WTC11 (cell line): Measurements from ENCODE around the gene AOAH. TPM values are rescaled to one million over a fixed set of nuclear protein-coding genes. Genes with fewer than 3 reads are reported as not detected.
"Not testable (repeated sequence)": the region's sequence is repeated elsewhere in the genome, so short reads cannot be mapped to it uniquely, and the experiment has no call there.

Experiments used
- ATAC-seq: fragments of 200-7000 bp; cut with Tn5 transposase; 2 replicates; pipeline ENCODE4 v1.10.0; 2021; ENCODE audit warnings: mild to moderate bottlenecking, moderate library complexity
- CTCF ChIA-PET: fragments of 300-600 bp; sonication (Branson Sonifier 250); formaldehyde crosslinking; loops from one replicate; lab custom pipeline; 2021; ENCODE audit warnings: antibody characterized with exemption; lab: Charles Lee
- POLR2A ChIA-PET: fragments of 350-600 bp; sonication (Branson Sonifier 250); formaldehyde crosslinking; loops from one replicate; lab custom pipeline; 2021; ENCODE audit warnings: antibody characterized with exemption; lab: Charles Lee
- DNase-seq: peaks from one replicate; pipeline ENCODE4 v3.0.0; 2021; ENCODE audit warnings: low spot score
- H3K27ac Mint-ChIP-seq: 2 replicates; pipeline ENCODE4 v1.8.0; 2021; ENCODE audit warnings: mixed read lengths
- H3K27me3 Mint-ChIP-seq: 2 replicates; pipeline ENCODE4 v1.8.0; 2021; ENCODE audit warnings: low read depth, mild to moderate bottlenecking, moderate library complexity, mixed read lengths
- H3K36me3 Mint-ChIP-seq: 2 replicates; pipeline ENCODE4 v1.8.0; 2021; ENCODE audit warnings: mixed read lengths
- H3K4me1 Mint-ChIP-seq: 2 replicates; pipeline ENCODE4 v1.8.0; 2022; ENCODE audit warnings: mixed read lengths
- H3K4me3 Mint-ChIP-seq: 2 replicates; pipeline ENCODE4 v1.8.0; 2021; ENCODE audit warnings: mild to moderate bottlenecking, moderate library complexity, mixed read lengths
- H3K9me3 Mint-ChIP-seq: 2 replicates; pipeline ENCODE4 v1.8.0; 2021; ENCODE audit warnings: mixed read lengths
- ATF1 ChIP-seq: sonication (generic); formaldehyde crosslinking; IDR thresholded peaks from 2 replicates; pipeline ENCODE4 v1.8.1; 2023; ENCODE audit warnings: mild to moderate bottlenecking, moderate library complexity, missing genetic modification reagents
- CBFB ChIP-seq: sonication (generic); formaldehyde crosslinking; IDR thresholded peaks from 2 replicates; pipeline ENCODE4 v1.8.1; 2022; ENCODE audit warnings: mild to moderate bottlenecking, low read depth, missing genetic modification reagents
- ESRRA ChIP-seq: sonication (generic); formaldehyde crosslinking; IDR thresholded peaks from 2 replicates; pipeline ENCODE4 v1.8.1; 2022; ENCODE audit warnings: mild to moderate bottlenecking, missing genetic modification reagents, borderline replicate concordance
- NR1H2 ChIP-seq: sonication (generic); formaldehyde crosslinking; IDR thresholded peaks from 2 replicates; pipeline ENCODE4 v1.9.0; 2021; ENCODE audit warnings: mild to moderate bottlenecking, moderate library complexity, missing genetic modification reagents
- NR2C2 ChIP-seq: sonication (generic); formaldehyde crosslinking; IDR thresholded peaks from 2 replicates; pipeline ENCODE4 v1.8.0; 2022; ENCODE audit warnings: mild to moderate bottlenecking, missing genetic modification reagents
- OVOL2 ChIP-seq: fragments of 250-450 bp; sonication (Bioruptor Pico); IDR thresholded peaks from 2 replicates; pipeline ENCODE4 v1.9.0; 2021; ENCODE audit warnings: mild to moderate bottlenecking, borderline replicate concordance
- SMAD4 ChIP-seq: sonication (generic); formaldehyde crosslinking; IDR thresholded peaks from 2 replicates; pipeline ENCODE4 v1.8.0; 2022; ENCODE audit warnings: mild to moderate bottlenecking, missing genetic modification reagents
- SOX15 ChIP-seq: fragments of 250-450 bp; sonication (Bioruptor Pico); IDR thresholded peaks from 2 replicates; pipeline ENCODE4 v1.9.0; 2021; ENCODE audit warnings: mild to moderate bottlenecking
- SP1 ChIP-seq: sonication (generic); formaldehyde crosslinking; conservative IDR thresholded peaks from 2 replicates; pipeline ENCODE4 v1.8.1; 2022; ENCODE audit warnings: missing genetic modification reagents
- ZNF138 ChIP-seq: sonication (generic); formaldehyde crosslinking; conservative IDR thresholded peaks from 2 replicates; pipeline ENCODE4 v1.8.1; 2022; ENCODE audit warnings: mild to moderate bottlenecking, moderate library complexity, missing genetic modification reagents
- ZNF396 ChIP-seq: fragments of 250-450 bp; sonication (Bioruptor Pico); IDR thresholded peaks from 2 replicates; pipeline ENCODE4 v1.8.0; 2021; ENCODE audit warnings: mild to moderate bottlenecking, moderate library complexity, borderline replicate concordance
- total RNA-seq: library from RNA; stranded (reverse); gene quantifications from 3 replicates; pipeline ENCODE4 v1.2.3, GENCODE V29; 2021
- TF ChIP-seq, protein P1 (sequence below): fragments of 250-450 bp; sonication (Bioruptor Pico); IDR thresholded peaks from 2 replicates; pipeline ENCODE4 v1.9.0; 2021; ENCODE audit warnings: mild to moderate bottlenecking, borderline replicate concordance
- TF ChIP-seq, protein P2 (sequence below): sonication (generic); formaldehyde crosslinking; IDR thresholded peaks from 2 replicates; pipeline ENCODE4 v1.8.0; 2023; ENCODE audit warnings: missing genetic modification reagents, mild to moderate bottlenecking, borderline replicate concordance
- TF ChIP-seq, protein P3 (sequence below): sonication (generic); formaldehyde crosslinking; IDR thresholded peaks from 2 replicates; pipeline ENCODE4 v1.8.1; 2022; ENCODE audit warnings: low read depth, mild to moderate bottlenecking, moderate library complexity, missing genetic modification reagents, borderline replicate concordance
- TF ChIP-seq, protein P4 (sequence below): sonication (generic); formaldehyde crosslinking; IDR thresholded peaks from 2 replicates; pipeline ENCODE4 v1.8.1; 2023; ENCODE audit warnings: mild to moderate bottlenecking, moderate library complexity, missing genetic modification reagents
- TF ChIP-seq, protein P5 (sequence below): sonication (generic); formaldehyde crosslinking; IDR thresholded peaks from 2 replicates; pipeline ENCODE4 v1.8.1; 2023; ENCODE audit warnings: mild to moderate bottlenecking, missing genetic modification reagents, moderate library complexity

AOAH gene
- total RNA-seq, 1 experiment from 2014 or later, result 0.31 TPM

DNA sequence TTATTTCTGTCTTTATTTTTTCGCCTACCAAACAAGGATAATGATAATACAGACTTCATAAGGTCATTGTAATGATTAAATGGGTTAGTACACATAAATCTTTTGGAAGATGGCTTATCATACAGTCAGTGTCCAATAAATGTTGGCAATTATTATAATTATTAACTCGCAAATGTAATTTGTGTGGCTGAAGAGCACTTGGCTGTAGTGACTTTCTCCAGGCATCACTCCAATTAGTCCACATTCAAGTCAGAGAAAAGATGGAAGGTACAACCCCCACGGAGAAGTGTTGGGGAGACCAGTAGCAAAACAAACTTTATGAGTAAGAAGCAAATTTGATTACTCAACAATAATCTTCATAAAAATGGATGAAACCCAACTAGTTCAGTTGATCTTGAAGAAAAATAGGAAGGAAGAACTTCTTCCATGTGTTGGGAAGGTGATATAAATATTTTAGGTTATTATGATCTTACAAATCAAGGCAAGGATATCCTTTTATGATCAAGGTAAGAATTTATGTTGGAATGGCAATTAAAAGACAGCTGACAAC lies 5.1 kb downstream of the AOAH start (continued):
- TF ChIP-seq, protein P1, sequence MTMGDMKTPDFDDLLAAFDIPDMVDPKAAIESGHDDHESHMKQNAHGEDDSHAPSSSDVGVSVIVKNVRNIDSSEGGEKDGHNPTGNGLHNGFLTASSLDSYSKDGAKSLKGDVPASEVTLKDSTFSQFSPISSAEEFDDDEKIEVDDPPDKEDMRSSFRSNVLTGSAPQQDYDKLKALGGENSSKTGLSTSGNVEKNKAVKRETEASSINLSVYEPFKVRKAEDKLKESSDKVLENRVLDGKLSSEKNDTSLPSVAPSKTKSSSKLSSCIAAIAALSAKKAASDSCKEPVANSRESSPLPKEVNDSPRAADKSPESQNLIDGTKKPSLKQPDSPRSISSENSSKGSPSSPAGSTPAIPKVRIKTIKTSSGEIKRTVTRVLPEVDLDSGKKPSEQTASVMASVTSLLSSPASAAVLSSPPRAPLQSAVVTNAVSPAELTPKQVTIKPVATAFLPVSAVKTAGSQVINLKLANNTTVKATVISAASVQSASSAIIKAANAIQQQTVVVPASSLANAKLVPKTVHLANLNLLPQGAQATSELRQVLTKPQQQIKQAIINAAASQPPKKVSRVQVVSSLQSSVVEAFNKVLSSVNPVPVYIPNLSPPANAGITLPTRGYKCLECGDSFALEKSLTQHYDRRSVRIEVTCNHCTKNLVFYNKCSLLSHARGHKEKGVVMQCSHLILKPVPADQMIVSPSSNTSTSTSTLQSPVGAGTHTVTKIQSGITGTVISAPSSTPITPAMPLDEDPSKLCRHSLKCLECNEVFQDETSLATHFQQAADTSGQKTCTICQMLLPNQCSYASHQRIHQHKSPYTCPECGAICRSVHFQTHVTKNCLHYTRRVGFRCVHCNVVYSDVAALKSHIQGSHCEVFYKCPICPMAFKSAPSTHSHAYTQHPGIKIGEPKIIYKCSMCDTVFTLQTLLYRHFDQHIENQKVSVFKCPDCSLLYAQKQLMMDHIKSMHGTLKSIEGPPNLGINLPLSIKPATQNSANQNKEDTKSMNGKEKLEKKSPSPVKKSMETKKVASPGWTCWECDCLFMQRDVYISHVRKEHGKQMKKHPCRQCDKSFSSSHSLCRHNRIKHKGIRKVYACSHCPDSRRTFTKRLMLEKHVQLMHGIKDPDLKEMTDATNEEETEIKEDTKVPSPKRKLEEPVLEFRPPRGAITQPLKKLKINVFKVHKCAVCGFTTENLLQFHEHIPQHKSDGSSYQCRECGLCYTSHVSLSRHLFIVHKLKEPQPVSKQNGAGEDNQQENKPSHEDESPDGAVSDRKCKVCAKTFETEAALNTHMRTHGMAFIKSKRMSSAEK, result no peak

DNA sequence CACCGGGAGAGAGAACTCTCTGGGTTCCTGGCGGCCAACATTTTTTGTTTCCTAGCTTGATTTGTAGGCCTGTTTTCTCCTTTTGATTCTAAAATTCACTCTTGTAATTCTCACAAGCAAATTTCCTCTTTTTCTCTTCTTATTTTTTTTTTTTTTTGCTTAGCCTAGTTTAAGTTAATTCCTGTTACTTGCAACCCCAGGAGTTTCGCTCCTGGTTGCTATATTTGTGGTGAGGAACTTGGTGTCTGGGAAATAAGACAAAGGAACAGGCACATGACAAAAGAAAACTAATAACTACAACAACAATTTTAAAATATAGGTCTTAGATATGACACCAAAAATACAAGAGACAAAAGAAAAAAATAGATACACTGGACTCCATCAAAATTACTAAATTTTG lies 6.7 kb downstream of the AOAH start:
- DNase-seq (no peak), ATAC-seq (no peak)
- no peak overlapping the region for H3K27ac Mint-ChIP-seq
- ChIA-PET CTCF (interaction anchor here (0.7 to 1.1 kb wide), 2 partner anchors 47 to 465 kb away, joined by 3 to 4 read pairs; no protein-coding TSS in a partner anchor), POLR2A (interaction anchor here (0.6 kb wide), 1 partner anchor 245 kb away, joined by 6 read pairs; no protein-coding TSS in a partner anchor)
- no peaks in the 10 kb centered on the region for H3K27me3 Mint-ChIP-seq
- H3K9me3 Mint-ChIP-seq, result no peaks in the 10 kb centered on the region
- no peak overlapping the region for H3K4me3 Mint-ChIP-seq
- H3K4me1 Mint-ChIP-seq, result no peaks in the 10 kb centered on the region
- no peaks in the 10 kb centered on the region for H3K36me3 Mint-ChIP-seq
- TF ChIP-seq ZNF138 (CRISPR knock-in tag), result no peak
- no peak for TF ChIP-seq CBFB
- no peak for TF ChIP-seq ZNF396 (CRISPR knock-in tag)
- TF ChIP-seq, protein P2, sequence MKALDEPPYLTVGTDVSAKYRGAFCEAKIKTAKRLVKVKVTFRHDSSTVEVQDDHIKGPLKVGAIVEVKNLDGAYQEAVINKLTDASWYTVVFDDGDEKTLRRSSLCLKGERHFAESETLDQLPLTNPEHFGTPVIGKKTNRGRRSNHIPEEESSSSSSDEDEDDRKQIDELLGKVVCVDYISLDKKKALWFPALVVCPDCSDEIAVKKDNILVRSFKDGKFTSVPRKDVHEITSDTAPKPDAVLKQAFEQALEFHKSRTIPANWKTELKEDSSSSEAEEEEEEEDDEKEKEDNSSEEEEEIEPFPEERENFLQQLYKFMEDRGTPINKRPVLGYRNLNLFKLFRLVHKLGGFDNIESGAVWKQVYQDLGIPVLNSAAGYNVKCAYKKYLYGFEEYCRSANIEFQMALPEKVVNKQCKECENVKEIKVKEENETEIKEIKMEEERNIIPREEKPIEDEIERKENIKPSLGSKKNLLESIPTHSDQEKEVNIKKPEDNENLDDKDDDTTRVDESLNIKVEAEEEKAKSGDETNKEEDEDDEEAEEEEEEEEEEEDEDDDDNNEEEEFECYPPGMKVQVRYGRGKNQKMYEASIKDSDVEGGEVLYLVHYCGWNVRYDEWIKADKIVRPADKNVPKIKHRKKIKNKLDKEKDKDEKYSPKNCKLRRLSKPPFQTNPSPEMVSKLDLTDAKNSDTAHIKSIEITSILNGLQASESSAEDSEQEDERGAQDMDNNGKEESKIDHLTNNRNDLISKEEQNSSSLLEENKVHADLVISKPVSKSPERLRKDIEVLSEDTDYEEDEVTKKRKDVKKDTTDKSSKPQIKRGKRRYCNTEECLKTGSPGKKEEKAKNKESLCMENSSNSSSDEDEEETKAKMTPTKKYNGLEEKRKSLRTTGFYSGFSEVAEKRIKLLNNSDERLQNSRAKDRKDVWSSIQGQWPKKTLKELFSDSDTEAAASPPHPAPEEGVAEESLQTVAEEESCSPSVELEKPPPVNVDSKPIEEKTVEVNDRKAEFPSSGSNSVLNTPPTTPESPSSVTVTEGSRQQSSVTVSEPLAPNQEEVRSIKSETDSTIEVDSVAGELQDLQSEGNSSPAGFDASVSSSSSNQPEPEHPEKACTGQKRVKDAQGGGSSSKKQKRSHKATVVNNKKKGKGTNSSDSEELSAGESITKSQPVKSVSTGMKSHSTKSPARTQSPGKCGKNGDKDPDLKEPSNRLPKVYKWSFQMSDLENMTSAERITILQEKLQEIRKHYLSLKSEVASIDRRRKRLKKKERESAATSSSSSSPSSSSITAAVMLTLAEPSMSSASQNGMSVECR (CRISPR knock-in tag), result no peak
- no peak for TF ChIP-seq ATF1 (CRISPR knock-in tag)
- TF ChIP-seq SOX15 (CRISPR knock-in tag), result no peak
- no peak for TF ChIP-seq OVOL2 (CRISPR knock-in tag)
- no peak for TF ChIP-seq NR1H2 (CRISPR knock-in tag)
- TF ChIP-seq, all 79 proteins: peak for 0

DNA sequence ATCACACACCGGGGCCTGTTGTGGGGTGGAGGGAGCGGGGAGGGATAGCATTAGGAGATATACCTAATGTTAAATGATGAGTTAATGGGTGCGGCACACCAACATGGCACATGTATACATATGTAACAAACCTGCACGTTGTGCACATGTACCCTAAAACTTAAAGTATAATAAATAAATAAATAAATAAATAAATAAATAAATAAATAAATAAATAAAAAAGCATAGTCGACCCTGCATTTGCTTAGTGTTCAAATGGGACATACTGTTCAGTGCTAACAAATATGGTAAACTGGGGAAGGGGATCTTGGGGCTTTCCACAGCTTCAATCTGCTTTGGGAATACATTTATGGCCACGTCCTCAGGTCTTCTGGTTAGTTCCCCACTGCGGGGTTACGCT lies 7.5 kb downstream of the AOAH start:
- H3K9me3 Mint-ChIP-seq, H3K4me3 Mint-ChIP-seq, H3K27me3 Mint-ChIP-seq, H3K4me1 Mint-ChIP-seq, H3K27ac Mint-ChIP-seq, ATAC-seq, CTCF ChIA-PET, H3K36me3 Mint-ChIP-seq, DNase-seq: not testable (repeated sequence)
- POLR2A ChIA-PET, result interaction anchor here (0.6 kb wide), 1 partner anchor 246 kb away, joined by 6 read pairs; no protein-coding TSS in a partner anchor

DNA sequence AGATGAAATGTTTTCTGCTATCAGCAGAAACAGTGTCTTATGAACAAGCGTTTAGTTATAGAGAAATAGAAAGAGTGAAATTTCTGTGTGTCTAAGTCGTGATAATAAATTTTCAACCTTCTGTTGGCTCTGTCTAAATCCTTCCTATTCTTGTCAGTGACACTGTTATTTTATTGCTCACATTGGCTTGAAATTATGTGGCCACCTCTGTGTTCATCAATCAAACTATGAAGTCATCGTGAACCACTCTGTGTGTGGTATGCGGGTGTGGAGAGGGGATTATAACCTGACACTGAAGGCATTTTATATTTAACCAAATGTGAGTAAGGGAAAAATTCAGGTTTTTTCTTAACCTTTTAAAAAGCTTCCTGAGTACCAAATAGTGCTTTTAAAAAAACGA lies 12.3 kb downstream of the AOAH start:
- DNase-seq (no peak), ATAC-seq (no peak)
- CTCF ChIA-PET, result no interaction called here
- no peaks in the 10 kb centered on the region for H3K36me3 Mint-ChIP-seq
- no peaks in the 10 kb centered on the region for H3K27me3 Mint-ChIP-seq
- POLR2A ChIA-PET, result no interaction called here
- H3K4me1 Mint-ChIP-seq, result peaks cover 18% of the 10 kb centered on the region
- H3K4me3 Mint-ChIP-seq, result no peak overlapping the region
- no peak overlapping the region for H3K27ac Mint-ChIP-seq
- peaks cover 1% of the 10 kb centered on the region for H3K9me3 Mint-ChIP-seq
- TF ChIP-seq, protein P3, sequence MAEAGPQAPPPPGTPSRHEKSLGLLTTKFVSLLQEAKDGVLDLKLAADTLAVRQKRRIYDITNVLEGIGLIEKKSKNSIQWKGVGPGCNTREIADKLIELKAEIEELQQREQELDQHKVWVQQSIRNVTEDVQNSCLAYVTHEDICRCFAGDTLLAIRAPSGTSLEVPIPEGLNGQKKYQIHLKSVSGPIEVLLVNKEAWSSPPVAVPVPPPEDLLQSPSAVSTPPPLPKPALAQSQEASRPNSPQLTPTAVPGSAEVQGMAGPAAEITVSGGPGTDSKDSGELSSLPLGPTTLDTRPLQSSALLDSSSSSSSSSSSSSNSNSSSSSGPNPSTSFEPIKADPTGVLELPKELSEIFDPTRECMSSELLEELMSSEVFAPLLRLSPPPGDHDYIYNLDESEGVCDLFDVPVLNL, result no peak
- TF ChIP-seq ESRRA (CRISPR knock-in tag), result no peak
- TF ChIP-seq, protein P4, sequence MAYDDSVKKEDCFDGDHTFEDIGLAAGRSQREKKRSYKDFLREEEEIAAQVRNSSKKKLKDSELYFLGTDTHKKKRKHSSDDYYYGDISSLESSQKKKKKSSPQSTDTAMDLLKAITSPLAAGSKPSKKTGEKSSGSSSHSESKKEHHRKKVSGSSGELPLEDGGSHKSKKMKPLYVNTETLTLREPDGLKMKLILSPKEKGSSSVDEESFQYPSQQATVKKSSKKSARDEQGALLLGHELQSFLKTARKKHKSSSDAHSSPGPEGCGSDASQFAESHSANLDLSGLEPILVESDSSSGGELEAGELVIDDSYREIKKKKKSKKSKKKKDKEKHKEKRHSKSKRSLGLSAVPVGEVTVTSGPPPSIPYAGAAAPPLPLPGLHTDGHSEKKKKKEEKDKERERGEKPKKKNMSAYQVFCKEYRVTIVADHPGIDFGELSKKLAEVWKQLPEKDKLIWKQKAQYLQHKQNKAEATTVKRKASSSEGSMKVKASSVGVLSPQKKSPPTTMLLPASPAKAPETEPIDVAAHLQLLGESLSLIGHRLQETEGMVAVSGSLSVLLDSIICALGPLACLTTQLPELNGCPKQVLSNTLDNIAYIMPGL (CRISPR knock-in tag), result no peak
- no peak for TF ChIP-seq ZNF138 (CRISPR knock-in tag)
- no peak for TF ChIP-seq SMAD4
- no peak for TF ChIP-seq SP1 (CRISPR knock-in tag)
- TF ChIP-seq, protein P5, sequence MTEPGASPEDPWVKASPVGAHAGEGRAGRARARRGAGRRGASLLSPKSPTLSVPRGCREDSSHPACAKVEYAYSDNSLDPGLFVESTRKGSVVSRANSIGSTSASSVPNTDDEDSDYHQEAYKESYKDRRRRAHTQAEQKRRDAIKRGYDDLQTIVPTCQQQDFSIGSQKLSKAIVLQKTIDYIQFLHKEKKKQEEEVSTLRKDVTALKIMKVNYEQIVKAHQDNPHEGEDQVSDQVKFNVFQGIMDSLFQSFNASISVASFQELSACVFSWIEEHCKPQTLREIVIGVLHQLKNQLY, result no peak
- TF ChIP-seq NR2C2, result no peak
- TF ChIP-seq ATF1 (CRISPR knock-in tag), result no peak
